ENCODE measurements around the gene EPAS1. TPM values are rescaled to one million over a fixed set of nuclear protein-coding genes. Genes with fewer than 3 reads are reported as not detected.

Gene EPAS1
- total and polyA plus RNA-seq, 9 of the 15 experiments (the other 6 are each of a cell fraction or from before 2014, with no cell fraction given): 0.25 to 11.2 (median 4.1) TPM

DNA sequence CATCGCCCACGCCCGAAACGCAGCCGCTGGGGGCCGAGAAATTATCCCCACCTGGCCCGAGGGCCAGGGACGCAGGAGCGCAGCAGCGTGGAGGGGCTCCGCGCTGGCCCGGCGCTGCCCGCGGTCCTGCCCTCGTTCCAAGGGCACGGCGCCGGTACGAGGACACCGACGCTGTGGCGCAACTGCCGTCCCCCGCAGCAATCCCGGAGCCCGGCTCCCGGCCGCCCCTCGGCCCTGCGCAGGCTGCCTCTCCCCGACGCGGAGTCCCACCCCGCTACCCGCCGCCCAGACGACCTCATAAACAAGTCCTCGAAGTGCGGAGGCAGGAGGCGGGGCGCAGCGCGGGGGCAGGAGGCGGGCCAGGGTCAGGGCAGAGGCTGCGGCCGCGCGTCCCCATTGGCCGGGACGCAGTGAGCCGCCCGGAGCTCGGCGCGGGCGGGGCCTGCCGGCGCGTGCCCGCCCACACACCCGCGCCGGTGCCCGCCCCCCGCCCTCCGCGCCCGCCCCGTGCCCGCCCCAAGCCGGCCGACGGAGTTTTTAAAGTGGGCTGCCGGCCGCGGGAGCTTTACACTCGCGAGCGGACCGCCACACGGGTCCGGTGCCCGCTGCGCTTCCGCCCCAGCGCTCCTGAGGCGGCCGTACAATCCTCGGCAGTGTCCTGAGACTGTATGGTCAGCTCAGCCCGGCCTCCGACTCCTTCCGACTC lies at the start of gene EPAS1 (continued):
- TF ChIP-seq FOSL1 (tag; conservative IDR thresholded peaks at IDR 0.05): 0 out of 2 replicates have a peak, but pooled peaks have one; percentile 29
- peak; percentile 54 for TF ChIP-seq NFIC (IDR thresholded peaks at IDR 0.05)
- TF ChIP-seq NONO (IDR thresholded peaks at IDR 0.05; ENCODE audit: low read depth in 2 of 2, low read length in 1 of 2): peak in 1 of 2 experiments; percentile 29; a peak in 1 of 4 replicates
- no peak for TF ChIP-seq NFRKB (IDR thresholded peaks at IDR 0.05; ENCODE audit: low read depth)
- TF ChIP-seq ZNF507 (tag; conservative IDR thresholded peaks at IDR 0.05): no peak
- peak; percentile 41; the same call in 1 of the 2 replicates for TF ChIP-seq CEBPB (tag; IDR thresholded peaks at IDR 0.05)
- TF ChIP-seq NCOA1 (IDR thresholded peaks at IDR 0.05; ENCODE audit: low read depth): no peak
- TF ChIP-seq VEZF1 (CRISPR knock-in tag; IDR thresholded peaks at IDR 0.05): peak; percentile 93
- TF ChIP-seq, protein P1, sequence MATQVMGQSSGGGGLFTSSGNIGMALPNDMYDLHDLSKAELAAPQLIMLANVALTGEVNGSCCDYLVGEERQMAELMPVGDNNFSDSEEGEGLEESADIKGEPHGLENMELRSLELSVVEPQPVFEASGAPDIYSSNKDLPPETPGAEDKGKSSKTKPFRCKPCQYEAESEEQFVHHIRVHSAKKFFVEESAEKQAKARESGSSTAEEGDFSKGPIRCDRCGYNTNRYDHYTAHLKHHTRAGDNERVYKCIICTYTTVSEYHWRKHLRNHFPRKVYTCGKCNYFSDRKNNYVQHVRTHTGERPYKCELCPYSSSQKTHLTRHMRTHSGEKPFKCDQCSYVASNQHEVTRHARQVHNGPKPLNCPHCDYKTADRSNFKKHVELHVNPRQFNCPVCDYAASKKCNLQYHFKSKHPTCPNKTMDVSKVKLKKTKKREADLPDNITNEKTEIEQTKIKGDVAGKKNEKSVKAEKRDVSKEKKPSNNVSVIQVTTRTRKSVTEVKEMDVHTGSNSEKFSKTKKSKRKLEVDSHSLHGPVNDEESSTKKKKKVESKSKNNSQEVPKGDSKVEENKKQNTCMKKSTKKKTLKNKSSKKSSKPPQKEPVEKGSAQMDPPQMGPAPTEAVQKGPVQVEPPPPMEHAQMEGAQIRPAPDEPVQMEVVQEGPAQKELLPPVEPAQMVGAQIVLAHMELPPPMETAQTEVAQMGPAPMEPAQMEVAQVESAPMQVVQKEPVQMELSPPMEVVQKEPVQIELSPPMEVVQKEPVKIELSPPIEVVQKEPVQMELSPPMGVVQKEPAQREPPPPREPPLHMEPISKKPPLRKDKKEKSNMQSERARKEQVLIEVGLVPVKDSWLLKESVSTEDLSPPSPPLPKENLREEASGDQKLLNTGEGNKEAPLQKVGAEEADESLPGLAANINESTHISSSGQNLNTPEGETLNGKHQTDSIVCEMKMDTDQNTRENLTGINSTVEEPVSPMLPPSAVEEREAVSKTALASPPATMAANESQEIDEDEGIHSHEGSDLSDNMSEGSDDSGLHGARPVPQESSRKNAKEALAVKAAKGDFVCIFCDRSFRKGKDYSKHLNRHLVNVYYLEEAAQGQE (IDR thresholded peaks at IDR 0.05; ENCODE audit: borderline replicate concordance): peak; percentile 61
- TF ChIP-seq, protein P1 (CRISPR knock-in tag; IDR thresholded peaks at IDR 0.05; ENCODE audit: low read depth): peak; percentile 87
- 0 out of 2 replicates have a peak, but pooled peaks have one; percentile 41 for TF ChIP-seq NR3C1 (CRISPR knock-in tag; IDR thresholded peaks at IDR 0.05)
- peak; percentile 42; the same call in 1 of the 2 replicates for TF ChIP-seq SUPT5H (IDR thresholded peaks at IDR 0.05)
- peak; percentile 48 for TF ChIP-seq EGR1 (conservative IDR thresholded peaks at IDR 0.05)
- TF ChIP-seq ZBTB7A (IDR thresholded peaks at IDR 0.05; ENCODE audit: borderline replicate concordance, control insufficient read depth, low read depth, low read length): peak; percentile 59; the same call in 1 of the 2 replicates
- TF ChIP-seq MCM7 (IDR thresholded peaks at IDR 0.05): no peak
- peak; percentile 52; the same call in 1 of the 2 replicates for TF ChIP-seq RB1 (IDR thresholded peaks at IDR 0.05; ENCODE audit: low read depth)
- 0 out of 2 replicates have a peak, but pooled peaks have one; percentile 9 for TF ChIP-seq CREB1 (IDR thresholded peaks at IDR 0.05)
- no peak; the same call in 1 of the 2 replicates for TF ChIP-seq CREB1 (CRISPR knock-in tag; IDR thresholded peaks at IDR 0.05)
- TF ChIP-seq ZNF143 (CRISPR knock-in tag; IDR thresholded peaks at IDR 0.05): no peak
- TF ChIP-seq, protein P2, sequence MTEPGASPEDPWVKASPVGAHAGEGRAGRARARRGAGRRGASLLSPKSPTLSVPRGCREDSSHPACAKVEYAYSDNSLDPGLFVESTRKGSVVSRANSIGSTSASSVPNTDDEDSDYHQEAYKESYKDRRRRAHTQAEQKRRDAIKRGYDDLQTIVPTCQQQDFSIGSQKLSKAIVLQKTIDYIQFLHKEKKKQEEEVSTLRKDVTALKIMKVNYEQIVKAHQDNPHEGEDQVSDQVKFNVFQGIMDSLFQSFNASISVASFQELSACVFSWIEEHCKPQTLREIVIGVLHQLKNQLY (CRISPR knock-in tag; conservative IDR thresholded peaks at IDR 0.05): 0 out of 4 replicates have a peak, but pooled peaks of 1 of the 2 experiments have one; percentile 22
